Choroid plexus epithelial cell (primary cell): ENCODE measurements around the gene DNAJC24.

ENCODE experiments used
- DNase-seq: peaks from one replicate; pipeline ENCODE4 v3.0.0-alpha.2; 2010; ENCODE audit warnings: low read depth
- H3K4me3 ChIP-seq: 2 replicates; pipeline ENCODE4 v1.5.1; 2011; ENCODE audit warnings: low read depth, mild to moderate bottlenecking, control low read depth, low read length, moderate library complexity
- CTCF ChIP-seq: conservative IDR thresholded peaks from 2 replicates; pipeline ENCODE4 v1.5.1; 2011; ENCODE audit warnings: low read depth, mild to moderate bottlenecking, control low read depth, inconsistent platforms, low read length, moderate library complexity

DNAJC24 gene

GRCh38 chr11:31422703-31423102, 53.0 kb downstream of the DNAJC24 start:
- TF ChIP-seq CTCF, result no peak
- H3K4me3 ChIP-seq, result no peak overlapping the region
- DNase-seq, result no peak

- no peak for TF ChIP-seq CTCF
- DNase-seq, result no peak
- no peak overlapping the region for H3K4me3 ChIP-seq
Observed at GRCh38 chr11:31424652-31425051, 55.0 kb downstream of the DNAJC24 start.

- no peak for TF ChIP-seq CTCF
- H3K4me3 ChIP-seq, result no peak overlapping the region
- DNase-seq, result no peak
Observed at GRCh38 chr11:31433851-31434250, 64.2 kb downstream of the DNAJC24 start.

GRCh38 chr11:31437742-31438435, 68.2 kb downstream of the DNAJC24 start:
- DNase-seq, result peak; percentile 74
- TF ChIP-seq CTCF, result no peak
- H3K4me3 ChIP-seq, result no peak overlapping the region

- no peak overlapping the region for H3K4me3 ChIP-seq
- DNase-seq, result no peak
- no peak for TF ChIP-seq CTCF
Observed at GRCh38 chr11:31441296-31441695, 71.6 kb downstream of the DNAJC24 start.

- no peak overlapping the region for H3K4me3 ChIP-seq
- no peak for TF ChIP-seq CTCF
- no peak for DNase-seq
Observed at GRCh38 chr11:31442086-31442485, 72.4 kb downstream of the DNAJC24 start.

GRCh38 chr11:31443802-31444201, 74.1 kb downstream of the DNAJC24 start:
- DNase-seq, result no peak
- no peak for TF ChIP-seq CTCF
- H3K4me3 ChIP-seq, result no peak overlapping the region
